Motor neuron (in vitro differentiated cells): ENCODE measurements around the gene TTC39B. TPM values are rescaled to one million over a fixed set of nuclear protein-coding genes. Genes with fewer than 3 reads are reported as not detected.

ENCODE experiments used
- ATAC-seq, 8 experiments: fragments of 200-7000 bp; cut with Tn5 transposase; replicated peaks in 6 of 8; 2 replicates each; pipeline ENCODE4 v1.8.0; 2021; ENCODE audit warnings: mild to moderate bottlenecking in 8 of 8, moderate library complexity in 8 of 8
- H3K27ac ChIP-seq, 2 donors: fragments of 250-450 bp; sonication (Bioruptor Pico); 2 replicates each; pipeline ENCODE4 v1.9.0; 2021; ENCODE audit warnings: antibody characterized with exemption in 2 of 2, mild to moderate bottlenecking in 2 of 2, moderate library complexity in 1 of 2
- H3K4me1 ChIP-seq, 2 donors: fragments of 250-450 bp; sonication (Bioruptor Pico); replicated peaks in 1 of 2; 2 replicates each; pipeline ENCODE4 v1.6.1; 2021; ENCODE audit warnings: antibody characterized with exemption in 2 of 2, mild to moderate bottlenecking in 2 of 2, moderate library complexity in 1 of 2
- H3K4me3 ChIP-seq, 5 donors: fragments of 250-450 bp; sonication (Bioruptor Pico); 2 replicates each; pipeline ENCODE4 v1.9.0; 2021; ENCODE audit warnings: antibody characterized with exemption in 5 of 5, mild to moderate bottlenecking in 5 of 5, moderate library complexity in 4 of 5
- WGBS, 10 experiments: fragments of 450-650 bp; shearing (Covaris generic); methylation state at CpG; one replicate each; pipeline ENCODE4 v1.0.0; 2022; 5-methylcytosine and 5-hydroxymethylcytosine counted together
- in situ Hi-C, 9 experiments: fragments of 400-800 bp; cut with MboI; loops; one replicate each; pipeline ENCODE4 v1.15.0; 2021; ENCODE audit warnings: low sequenced_read_pairs in 9 of 9, low pct_unique_long_range_greater_than_20kb in 2 of 9; ENCODE audit not compliant: unreplicated experiment in 9 of 9
- total RNA-seq, 8 experiments: library from RNA; unstranded; fragments of 300-600 nt; gene quantifications; 2 replicates each; pipeline versions ENCODE4 v1.2.3 to v1.2.4, GENCODE V29; 2022

Gene TTC39B
- total RNA-seq, 8 experiments from 2014 or later, result 1.4 to 10.6 (median 4.5) TPM

GRCh38 chr9:15277400-15278090, 29.5 kb downstream of the TTC39B start:
- Histone ChIP-seq H3K4me1 (no peaks in the 10 kb centered on the region), H3K27ac (no peak overlapping the region), H3K4me3 (no peak overlapping the region)
- in situ Hi-C loops, result loop anchor here in 1 of 9 experiments (25.0 kb wide), 1 partner anchor 135 kb away; the partner anchor contains the start of gene SNAPC3
- 0 to 100% (median 75%) methylated on average over 1 to 9 of the region's 9 CpGs; no CpG with 5 or more reads in 1 of the 10 experiments for WGBS, 10 experiments
- ATAC-seq, result peak in 4 of 8 experiments; percentile 30 to 72 (median 60)

- no peak overlapping the region for H3K4me3 ChIP-seq
- no peak overlapping the region for H3K27ac ChIP-seq
- in situ Hi-C loops, result loop anchor here in 1 of 9 experiments (25.0 kb wide), 1 partner anchor 136 kb away; the partner anchor contains the start of gene SNAPC3
- 84 to 100% (median 100%) methylated on average over 2 to 4 of the region's 4 CpGs; no CpG with 5 or more reads in 5 of the 10 experiments for WGBS, 10 experiments
- no peaks in the 10 kb centered on the region for H3K4me1 ChIP-seq
- no peak for ATAC-seq
Observed at GRCh38 chr9:15276328-15276938, 30.6 kb downstream of the TTC39B start.

GRCh38 chr9:15274425-15274824, 32.6 kb downstream of the TTC39B start:
- ATAC-seq, result no peak
- WGBS, 10 experiments, result 50 to 100% (median 63%) methylated on average over 1 of the region's 1 CpG; no CpG with 5 or more reads in 4 of the 10 experiments
- H3K27ac ChIP-seq, result no peak overlapping the region
- H3K4me1 ChIP-seq, result no peaks in the 10 kb centered on the region
- in situ Hi-C loops, result no loop called here
- no peak overlapping the region for H3K4me3 ChIP-seq

GRCh38 chr9:15272377-15272928, 34.6 kb downstream of the TTC39B start:
- Histone ChIP-seq H3K4me3 (no peak overlapping the region), H3K27ac (no peak overlapping the region), H3K4me1 (no peaks in the 10 kb centered on the region)
- 63 to 100% (median 89%) methylated on average over 1 to 3 of the region's 3 CpGs; no CpG with 5 or more reads in 1 of the 10 experiments for WGBS, 10 experiments
- ATAC-seq, result no peak
- in situ Hi-C loops, result no loop called here

GRCh38 chr9:15271403-15271802, 35.6 kb downstream of the TTC39B start:
- no peak overlapping the region for H3K27ac ChIP-seq
- WGBS, 10 experiments, result 82 to 100% (median 91%) methylated on average over 1 to 5 of the region's 7 CpGs; no CpG with 5 or more reads in 4 of the 10 experiments
- no peaks in the 10 kb centered on the region for H3K4me1 ChIP-seq
- in situ Hi-C loops, result no loop called here
- no peak for ATAC-seq
- no peak overlapping the region for H3K4me3 ChIP-seq

GRCh38 chr9:15268782-15269181, 38.2 kb downstream of the TTC39B start:
- WGBS, 10 experiments, result 45 to 100% (median 90%) methylated on average over 1 to 3 of the region's 3 CpGs; no CpG with 5 or more reads in 1 of the 10 experiments
- in situ Hi-C loops, result no loop called here
- Histone ChIP-seq H3K27ac (no peak overlapping the region), H3K4me3 (no peak overlapping the region), H3K4me1 (no peaks in the 10 kb centered on the region)
- ATAC-seq, result no peak

- H3K4me1 ChIP-seq, result no peaks in the 10 kb centered on the region
- 40 to 100% (median 83%) methylated on average over 1 to 3 of the region's 3 CpGs; no CpG with 5 or more reads in 4 of the 10 experiments for WGBS, 10 experiments
- in situ Hi-C loops, result no loop called here
- no peak overlapping the region for H3K4me3 ChIP-seq
- H3K27ac ChIP-seq, result no peak overlapping the region
- ATAC-seq, result no peak
Observed at GRCh38 chr9:15268317-15268716, 38.7 kb downstream of the TTC39B start.

- no peak overlapping the region for H3K27ac ChIP-seq
- no peak overlapping the region for H3K4me3 ChIP-seq
- no peaks in the 10 kb centered on the region for H3K4me1 ChIP-seq
- in situ Hi-C loops, result no loop called here
- ATAC-seq, result no peak
- WGBS, 10 experiments, result 17 to 80% (median 60%) methylated on average over 1 of the region's 1 CpG; no CpG with 5 or more reads in 1 of the 10 experiments
Observed at GRCh38 chr9:15264918-15265317, 42.1 kb downstream of the TTC39B start.

GRCh38 chr9:15262581-15262980, 44.4 kb downstream of the TTC39B start:
- in situ Hi-C loops, result no loop called here
- no peak overlapping the region for H3K27ac ChIP-seq
- WGBS, 10 experiments, result 10 to 100% (median 88%) methylated on average over 1 of the region's 1 CpG
- no peaks in the 10 kb centered on the region for H3K4me1 ChIP-seq
- no peak overlapping the region for H3K4me3 ChIP-seq
- no peak for ATAC-seq

- H3K4me3 ChIP-seq, result no peak overlapping the region
- in situ Hi-C loops, result no loop called here
- H3K4me1 ChIP-seq, result no peaks in the 10 kb centered on the region
- 71 to 100% (median 93%) methylated on average over 1 to 4 of the region's 4 CpGs for WGBS, 10 experiments
- H3K27ac ChIP-seq, result no peak overlapping the region
- ATAC-seq, result no peak
Observed at GRCh38 chr9:15256426-15256825, 50.6 kb downstream of the TTC39B start.

GRCh38 chr9:15253786-15254185, 53.2 kb downstream of the TTC39B start:
- Histone ChIP-seq H3K4me3 (no peak overlapping the region), H3K4me1 (peaks cover 3 to 14% of the 10 kb centered on the region in 2 donors), H3K27ac (no peak overlapping the region)
- no peak for ATAC-seq
- WGBS, 10 experiments, result 86 to 100% (median 100%) methylated on average over 1 of the region's 1 CpG; no CpG with 5 or more reads in 5 of the 10 experiments
- in situ Hi-C loops, result no loop called here

- Histone ChIP-seq H3K4me1 (peaks cover 3 to 15% of the 10 kb centered on the region in 2 donors), H3K4me3 (no peak overlapping the region), H3K27ac (no peak overlapping the region)
- in situ Hi-C loops, result no loop called here
- ATAC-seq, result no peak
- WGBS, 10 experiments, result 40 to 100% (median 86%) methylated on average over 1 of the region's 1 CpG; no CpG with 5 or more reads in 6 of the 10 experiments
Observed at GRCh38 chr9:15253197-15253596, 53.8 kb downstream of the TTC39B start.

GRCh38 chr9:15249981-15250380, 57.0 kb downstream of the TTC39B start:
- in situ Hi-C loops, result no loop called here
- ATAC-seq, result peak in 5 of 8 experiments; percentile 64 to 84 (median 81)
- H3K27ac ChIP-seq, result no peak overlapping the region
- 10 to 69% (median 29%) methylated on average over 1 to 3 of the region's 3 CpGs; no CpG with 5 or more reads in 1 of the 10 experiments for WGBS, 10 experiments
- peak overlapping the region in 3 of 5 donors; percentile 15 to 27 (median 17) for H3K4me3 ChIP-seq
- peaks cover 3 to 15% of the 10 kb centered on the region in 2 donors for H3K4me1 ChIP-seq
